BLaER1 (cell line): Measurements from ENCODE around the gene ASTN1.

Source experiments
- H3K27ac ChIP-seq: shearing (Covaris generic); formaldehyde crosslinking; 2 replicates; pipeline ENCODE4 v1.8.1; 2022
- H3K27me3 ChIP-seq: shearing (Covaris generic); formaldehyde crosslinking; 2 replicates; pipeline ENCODE4 v1.8.1; 2022
- H3K36me3 ChIP-seq: shearing (Covaris generic); formaldehyde crosslinking; 2 replicates; pipeline ENCODE4 v1.8.1; 2022
- H3K4me1 ChIP-seq: shearing (Covaris generic); formaldehyde crosslinking; 2 replicates; pipeline ENCODE4 v1.8.1; 2022
- H3K4me2 ChIP-seq: shearing (Covaris generic); formaldehyde crosslinking; 2 replicates; pipeline ENCODE4 v1.8.1; 2022
- H3K4me3 ChIP-seq: shearing (Covaris generic); formaldehyde crosslinking; 2 replicates; pipeline ENCODE4 v1.8.1; 2022
- H3K9ac ChIP-seq: shearing (Covaris generic); formaldehyde crosslinking; 2 replicates; pipeline ENCODE4 v1.8.1; 2022
- H3K9me3 ChIP-seq: shearing (Covaris generic); formaldehyde crosslinking; 2 replicates; pipeline ENCODE4 v1.8.1; 2022
- H4K20me1 ChIP-seq: shearing (Covaris generic); formaldehyde crosslinking; 2 replicates; pipeline ENCODE4 v1.8.1; 2022
- Cebpa-rat ChIP-seq: shearing (Covaris generic); IDR thresholded peaks from 2 replicates; pipeline ENCODE4 v1.8.1; 2022

ASTN1 gene

GRCh38 chr1:176826265-176826664, 338.2 kb downstream of the ASTN1 start:
- no peaks in the 10 kb centered on the region for H3K36me3 ChIP-seq

GRCh38 chr1:176820391-176821031, 344.0 kb downstream of the ASTN1 start:
- Histone ChIP-seq H4K20me1 (no peaks in the 10 kb centered on the region), H3K27me3 (no peaks in the 10 kb centered on the region; the same call in 1 of the 2 replicates), H3K9me3 (no peaks in the 10 kb centered on the region), H3K4me1 (peaks cover 10% of the 10 kb centered on the region), H3K4me3 (no peak overlapping the region), H3K9ac (no peak overlapping the region), H3K4me2 (peak overlapping the region; percentile 24), H3K27ac (no peak overlapping the region), H3K36me3 (no peaks in the 10 kb centered on the region)
- TF ChIP-seq Cebpa-rat = no peak

More at GRCh38 chr1:176826265-176826664, 338.2 kb downstream of the ASTN1 start:
- Histone ChIP-seq H3K4me2 (no peak overlapping the region), H3K27me3 (no peaks in the 10 kb centered on the region; the same call in 1 of the 2 replicates), H3K27ac (no peak overlapping the region), H3K9me3 (no peaks in the 10 kb centered on the region), H3K9ac (no peak overlapping the region), H4K20me1 (no peaks in the 10 kb centered on the region), H3K4me1 (no peaks in the 10 kb centered on the region), H3K4me3 (no peak overlapping the region)
- no peak for TF ChIP-seq Cebpa-rat

DNA sequence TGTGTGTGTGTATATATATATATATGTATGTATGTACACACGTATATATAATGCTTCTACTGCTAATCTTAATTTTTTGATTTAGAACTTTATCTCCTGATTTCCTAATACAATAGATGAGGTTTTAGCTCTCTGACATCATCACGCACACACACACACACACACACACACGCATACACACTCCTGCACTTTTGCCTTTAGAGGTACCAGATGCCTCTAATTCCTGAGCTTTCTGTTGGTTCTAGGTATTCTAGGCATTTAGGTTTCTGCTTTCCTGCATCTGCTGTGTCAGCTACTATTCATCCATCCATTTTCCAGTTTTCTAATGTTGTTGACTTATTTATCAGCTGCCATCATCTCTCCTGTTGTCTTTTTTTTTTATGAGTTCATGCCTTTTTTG, 348.3 kb downstream of the ASTN1 start:
- Histone ChIP-seq H3K9me3 (no peaks in the 10 kb centered on the region), H3K4me2 (no peak overlapping the region), H3K9ac (no peak overlapping the region), H3K27me3 (no peaks in the 10 kb centered on the region), H3K4me3 (no peak overlapping the region), H3K27ac (no peak overlapping the region), H3K36me3 (no peaks in the 10 kb centered on the region), H3K4me1 (peaks cover 10% of the 10 kb centered on the region), H4K20me1 (no peaks in the 10 kb centered on the region)
- no peak for TF ChIP-seq Cebpa-rat

- Histone ChIP-seq H3K9ac (no peak overlapping the region), H3K4me3 (no peak overlapping the region), H3K36me3 (no peaks in the 10 kb centered on the region), H3K27ac (no peak overlapping the region), H3K9me3 (no peaks in the 10 kb centered on the region), H3K4me2 (no peak overlapping the region), H3K4me1 (peaks cover 6% of the 10 kb centered on the region), H3K27me3 (no peaks in the 10 kb centered on the region), H4K20me1 (no peaks in the 10 kb centered on the region)
- no peak for TF ChIP-seq Cebpa-rat
Measured at GRCh38 chr1:176815621-176816020, 348.9 kb downstream of the ASTN1 start.

DNA sequence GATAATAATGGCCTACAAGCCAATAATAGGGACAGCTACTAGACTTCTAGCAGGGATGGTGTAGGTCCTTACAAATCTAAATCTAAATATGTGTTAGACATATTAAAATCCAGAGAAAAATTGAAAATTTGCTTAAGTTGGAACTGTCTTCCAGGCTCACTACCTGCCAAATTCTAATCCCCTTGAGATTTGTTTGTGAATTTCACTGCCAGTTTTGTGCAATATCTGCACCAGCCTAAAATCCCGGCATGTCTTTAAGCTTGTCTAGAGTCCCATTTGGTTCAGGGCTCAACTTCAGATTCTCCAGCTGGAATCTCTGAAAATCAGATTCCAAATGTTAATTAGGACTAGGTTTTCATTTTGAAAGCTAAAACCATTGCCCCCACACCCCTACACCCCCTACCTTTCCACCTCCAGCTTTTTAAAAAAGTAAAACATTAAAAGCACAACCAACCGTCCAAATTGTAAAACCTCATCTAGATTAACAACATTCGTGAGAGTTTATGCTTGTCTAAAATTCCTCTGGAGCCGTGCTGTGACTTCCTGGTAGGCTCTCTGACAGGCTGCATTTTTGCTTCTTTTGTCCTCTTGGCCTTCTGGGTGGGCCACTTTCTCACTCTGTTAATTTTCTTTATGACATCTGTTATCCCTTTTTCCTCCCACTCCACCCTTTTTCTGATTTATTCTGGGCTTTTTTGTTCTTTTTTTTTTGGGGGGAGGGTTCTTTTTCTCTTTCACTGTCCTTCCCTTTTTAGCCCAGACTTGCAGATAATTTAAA, 352.8 kb downstream of the ASTN1 start:
- no peaks in the 10 kb centered on the region for H4K20me1 ChIP-seq
- H3K27ac ChIP-seq = no peak overlapping the region
- no peak overlapping the region for H3K4me3 ChIP-seq
- no peak overlapping the region for H3K4me2 ChIP-seq
- TF ChIP-seq Cebpa-rat = no peak
- H3K9ac ChIP-seq = no peak overlapping the region
- H3K9me3 ChIP-seq = no peaks in the 10 kb centered on the region
- H3K36me3 ChIP-seq = no peaks in the 10 kb centered on the region
- no peaks in the 10 kb centered on the region for H3K27me3 ChIP-seq
- no peaks in the 10 kb centered on the region for H3K4me1 ChIP-seq

GRCh38 chr1:176809292-176809691, 355.2 kb downstream of the ASTN1 start:
- Histone ChIP-seq H3K4me2 (no peak overlapping the region), H3K36me3 (no peaks in the 10 kb centered on the region), H3K27ac (no peak overlapping the region), H3K9me3 (no peaks in the 10 kb centered on the region), H4K20me1 (no peaks in the 10 kb centered on the region), H3K9ac (no peak overlapping the region), H3K4me1 (no peaks in the 10 kb centered on the region), H3K27me3 (no peaks in the 10 kb centered on the region), H3K4me3 (no peak overlapping the region)
- TF ChIP-seq Cebpa-rat = no peak
